OCI-LY3 (cell line): ENCODE results near the gene KRTAP15-1.

ENCODE experiments used
- CTCF ChIP-seq: fragments of 200-600, 300-600 bp; sonication (generic); IDR thresholded peaks from 2 replicates; pipeline ENCODE4 v1.5.1; 2014; ENCODE audit warnings: antibody characterized with exemption, low read length, low read depth
- EZH2phosphoT487 ChIP-seq: fragments of 200-600 bp; shearing (Covaris generic); IDR thresholded peaks from 2 replicates; pipeline ENCODE4 v1.6.1; 2018; ENCODE audit warnings: antibody characterized with exemption, mixed run types, low read depth

- TF ChIP-seq EZH2phosphoT487 (no peak), CTCF (no peak)
These were observed 7.0 kb downstream of the KRTAP15-1 start for GRCh38 chr21:30447056-30447455.
